HTERT RPE-1 (cell line): Measurements from ENCODE around the gene RPS15.
"Not testable (repeated sequence)": the region's sequence is repeated elsewhere in the genome, so short reads cannot be mapped to it uniquely, and the experiment has no call there.

Experiments
- in situ Hi-C: fragments of 300-500 bp; cut with MboI; formaldehyde crosslinking; loops from 4 replicates; pipeline ENCODE4 v1.14.3; 2020; ENCODE audit warnings: low sequenced_read_pairs

The RPS15 gene

GRCh38 chr19:1433119-1434039, 4.8 kb upstream of the RPS15 start:
- in situ Hi-C loops = no loop called here

GRCh38 chr19:1434040-1434366, 4.2 kb upstream of the RPS15 start:
- in situ Hi-C loops = no loop called here

- in situ Hi-C loops = no loop called here
Measured at GRCh38 chr19:1434577-1435060, 3.6 kb upstream of the RPS15 start.

- in situ Hi-C loops = no loop called here
Measured at GRCh38 chr19:1435378-1435989, 2.7 kb upstream of the RPS15 start.

- in situ Hi-C loops = no loop called here
Measured at GRCh38 chr19:1437609-1438008, 587 bp upstream of the RPS15 start.

DNA sequence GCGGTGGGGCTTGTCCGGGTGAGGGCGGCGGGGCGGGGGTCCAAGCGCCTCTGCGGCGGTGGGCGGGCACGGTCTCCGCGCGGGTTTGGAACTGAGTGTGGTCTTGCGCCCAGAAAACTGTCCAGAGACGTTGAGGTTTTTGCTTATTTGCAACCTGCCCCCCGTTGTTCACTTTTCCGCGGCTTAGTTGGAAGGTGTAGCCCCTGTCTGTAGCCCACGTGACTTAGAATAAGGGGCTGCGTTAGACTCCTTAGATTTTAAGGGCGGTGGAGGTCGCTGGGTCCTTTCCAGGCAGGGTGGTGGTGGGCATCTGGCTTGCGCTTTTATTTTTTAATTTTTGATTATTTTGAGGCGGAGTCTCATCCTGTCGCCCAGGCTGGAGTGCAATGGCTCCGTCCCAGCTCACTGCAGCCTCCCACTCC, 748 bp downstream of the RPS15 start:
- in situ Hi-C loops = no loop called here

GRCh38 chr19:1439525-1440417, 1.6 kb downstream of the RPS15 start:
- in situ Hi-C loops = not testable (repeated sequence)

DNA sequence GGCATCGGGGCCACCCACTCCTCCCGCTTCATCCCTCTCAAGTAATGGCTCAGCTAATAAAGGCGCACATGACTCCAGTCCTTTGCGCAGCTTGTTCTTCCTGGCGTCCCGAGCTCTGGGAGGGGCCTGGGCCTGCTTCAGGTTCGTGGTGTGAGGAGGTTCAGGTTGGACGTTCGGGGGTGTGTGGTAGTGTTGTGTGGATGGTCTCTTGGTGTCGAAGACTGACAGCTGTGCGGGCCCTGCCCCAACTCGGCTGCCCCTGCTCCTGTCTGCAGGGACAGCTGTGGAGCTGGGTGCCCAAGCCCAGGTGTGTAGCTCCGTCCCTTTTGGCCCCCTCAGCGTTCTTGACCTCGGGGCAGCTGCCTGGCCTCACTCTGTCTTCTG, 2.2 kb downstream of the RPS15 start:
- in situ Hi-C loops = no loop called here

DNA sequence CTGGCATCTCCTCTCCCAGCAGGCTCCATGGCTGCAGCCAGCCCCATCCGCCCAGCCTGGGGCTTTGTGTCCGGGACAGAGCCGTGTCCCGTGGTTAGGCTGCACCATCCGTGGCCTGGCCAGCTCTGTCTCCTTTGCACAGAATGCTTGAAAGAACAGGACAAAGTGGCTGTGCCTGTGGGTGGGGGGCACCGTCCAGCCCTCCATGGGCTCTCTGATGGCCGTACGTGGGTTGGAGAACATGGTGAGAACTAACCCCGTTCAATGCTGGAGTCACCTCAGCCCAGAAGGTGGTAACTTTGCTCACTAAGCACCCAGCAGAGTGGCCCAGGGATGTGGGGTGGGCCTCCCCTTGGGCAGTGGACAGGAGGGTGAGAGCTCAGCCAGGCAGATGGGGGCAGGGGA, 2.8 kb downstream of the RPS15 start:
- in situ Hi-C loops = no loop called here

DNA sequence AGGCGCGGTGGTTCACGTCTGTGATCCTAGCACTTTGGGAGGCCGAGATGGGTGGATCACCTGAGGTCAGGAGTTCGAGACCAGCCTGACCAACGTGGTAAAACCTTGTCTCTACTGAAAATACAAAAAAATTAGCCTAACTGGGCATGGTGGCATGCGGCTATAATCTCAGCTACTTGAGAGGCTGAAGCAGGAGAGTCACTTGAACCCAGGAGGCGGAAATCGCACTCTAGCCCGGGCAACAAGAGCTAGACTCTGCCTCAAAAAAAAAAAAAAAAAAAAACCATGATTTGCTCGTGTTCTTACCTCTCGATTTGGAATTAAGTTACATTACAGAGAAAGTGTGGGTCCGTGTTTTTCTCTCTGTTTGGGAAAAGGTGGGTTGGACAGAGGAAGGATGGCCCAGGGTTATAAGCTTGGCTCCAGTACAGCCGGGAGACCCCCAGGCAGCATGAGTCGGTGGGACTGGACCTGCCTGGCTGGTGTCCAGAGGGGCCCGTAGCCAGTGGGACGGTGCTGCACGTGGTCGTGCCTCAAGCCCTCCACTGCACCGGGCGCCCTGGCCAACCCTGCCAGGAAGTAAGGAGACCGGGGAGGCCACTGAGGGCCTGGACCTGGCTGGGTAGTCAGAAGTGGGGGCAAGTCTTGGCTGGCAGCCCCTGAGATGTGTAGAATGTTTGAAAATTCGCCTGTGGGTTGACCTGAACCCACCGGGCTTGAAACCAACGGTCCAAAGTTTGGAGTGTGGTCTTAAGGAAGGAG, 3.7 kb downstream of the RPS15 start:
- in situ Hi-C loops = no loop called here

DNA sequence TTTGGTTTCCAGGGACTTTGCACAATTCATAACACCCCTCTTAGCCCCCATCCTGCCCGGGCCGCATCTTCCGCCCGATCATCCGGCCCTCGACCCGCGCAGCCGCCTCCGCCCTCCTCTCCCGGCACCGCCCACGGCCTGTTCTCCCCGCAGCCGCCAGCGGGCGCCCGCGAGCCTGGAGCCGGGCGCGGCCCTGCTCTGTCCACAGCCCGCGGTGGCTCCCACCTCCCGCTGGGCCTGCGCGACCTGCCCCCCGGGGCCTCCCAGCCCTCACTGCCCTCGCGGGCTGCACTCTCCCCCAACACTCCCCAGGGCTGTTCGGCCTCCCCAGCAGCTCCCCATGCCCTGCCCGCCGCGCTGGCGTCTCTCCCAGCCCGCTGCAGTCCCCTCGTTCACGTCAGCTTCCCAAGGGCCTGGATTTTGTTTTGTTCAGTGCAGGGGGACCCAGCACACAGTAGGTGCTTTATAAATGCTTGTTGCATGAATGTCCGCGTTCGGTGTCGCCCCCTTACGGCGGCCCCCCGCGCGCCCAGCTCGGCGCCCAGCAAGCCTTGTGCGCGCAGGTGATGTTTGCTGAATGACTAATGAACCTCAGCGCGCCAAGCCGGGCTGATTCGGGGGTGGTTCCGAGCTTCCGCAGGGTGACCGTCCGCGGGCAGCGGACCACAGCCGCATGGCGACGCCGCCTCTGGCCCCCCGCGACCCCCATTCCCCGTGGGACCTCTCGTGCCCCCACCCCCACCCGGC, 7.2 kb downstream of the RPS15 start:
- in situ Hi-C loops = no loop called here

- in situ Hi-C loops = no loop called here
Measured at GRCh38 chr19:1445932-1446712, 7.9 kb downstream of the RPS15 start.

GRCh38 chr19:1446713-1447481, 8.7 kb downstream of the RPS15 start:
- in situ Hi-C loops = no loop called here

GRCh38 chr19:1447504-1447903, 9.3 kb downstream of the RPS15 start:
- in situ Hi-C loops = no loop called here

- in situ Hi-C loops = no loop called here
Measured at GRCh38 chr19:1447944-1448343, 9.7 kb downstream of the RPS15 start.

GRCh38 chr19:1449467-1450442, 11.6 kb downstream of the RPS15 start, which contains the start of gene APC2:
Gene APC2 (plus strand): TSS chr19:1450121. CDS start chr19:1453002, 2,881 bp downstream.
- in situ Hi-C loops = no loop called here
